ENCODE data around the gene NOL4L. TPM values are rescaled to one million over a fixed set of nuclear protein-coding genes. Genes with fewer than 3 reads are reported as not detected.

Gene NOL4L
- total RNA-seq, 4 donors from 2014 or later = 18.5 to 29.9 (median 24.8) TPM

DNA sequence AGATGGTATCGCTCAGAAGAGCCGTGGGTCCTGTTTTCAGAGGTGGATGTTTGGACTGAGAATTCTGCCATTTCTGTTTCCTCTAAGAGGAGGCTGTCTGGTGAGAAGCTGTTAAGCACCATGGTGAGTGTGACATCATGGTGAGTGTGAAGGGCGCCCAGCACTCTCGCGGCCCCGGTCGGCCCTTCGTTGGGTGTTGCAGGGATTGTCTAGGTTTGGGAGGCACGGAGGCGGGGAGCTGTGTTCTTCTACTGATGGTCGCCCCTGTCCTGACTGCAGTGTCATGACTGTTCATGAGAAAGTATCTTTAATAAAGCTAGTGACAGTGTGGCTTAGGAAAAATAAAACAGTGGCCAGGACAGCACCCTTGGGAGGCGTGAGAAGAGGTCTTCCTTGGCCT is 70.4 kb downstream of the NOL4L start:
- TF ChIP-seq, protein P1, sequence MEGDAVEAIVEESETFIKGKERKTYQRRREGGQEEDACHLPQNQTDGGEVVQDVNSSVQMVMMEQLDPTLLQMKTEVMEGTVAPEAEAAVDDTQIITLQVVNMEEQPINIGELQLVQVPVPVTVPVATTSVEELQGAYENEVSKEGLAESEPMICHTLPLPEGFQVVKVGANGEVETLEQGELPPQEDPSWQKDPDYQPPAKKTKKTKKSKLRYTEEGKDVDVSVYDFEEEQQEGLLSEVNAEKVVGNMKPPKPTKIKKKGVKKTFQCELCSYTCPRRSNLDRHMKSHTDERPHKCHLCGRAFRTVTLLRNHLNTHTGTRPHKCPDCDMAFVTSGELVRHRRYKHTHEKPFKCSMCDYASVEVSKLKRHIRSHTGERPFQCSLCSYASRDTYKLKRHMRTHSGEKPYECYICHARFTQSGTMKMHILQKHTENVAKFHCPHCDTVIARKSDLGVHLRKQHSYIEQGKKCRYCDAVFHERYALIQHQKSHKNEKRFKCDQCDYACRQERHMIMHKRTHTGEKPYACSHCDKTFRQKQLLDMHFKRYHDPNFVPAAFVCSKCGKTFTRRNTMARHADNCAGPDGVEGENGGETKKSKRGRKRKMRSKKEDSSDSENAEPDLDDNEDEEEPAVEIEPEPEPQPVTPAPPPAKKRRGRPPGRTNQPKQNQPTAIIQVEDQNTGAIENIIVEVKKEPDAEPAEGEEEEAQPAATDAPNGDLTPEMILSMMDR (IDR thresholded peaks at IDR 0.05) = no peak
- no peak for TF ChIP-seq POLR2A (IDR thresholded peaks at IDR 0.05)
- H3K27ac ChIP-seq = no peak overlapping the region
- 96% methylated on average over 12 of the region's 12 CpGs for WGBS, 2 donors
- H3K4me1 ChIP-seq = peaks cover 16 to 24% of the 10 kb centered on the region in 2 donors
- no peak for DNase-seq
- intact Hi-C loops (cut with DNase I) = no loop called here
- no peaks in the 10 kb centered on the region for H3K9me3 ChIP-seq
- no peak overlapping the region for H3K4me3 ChIP-seq (replicated peaks in 1 of 3)
- H3K27me3 ChIP-seq = no peaks in the 10 kb centered on the region
- H3K36me3 ChIP-seq = no peaks in the 10 kb centered on the region

DNA sequence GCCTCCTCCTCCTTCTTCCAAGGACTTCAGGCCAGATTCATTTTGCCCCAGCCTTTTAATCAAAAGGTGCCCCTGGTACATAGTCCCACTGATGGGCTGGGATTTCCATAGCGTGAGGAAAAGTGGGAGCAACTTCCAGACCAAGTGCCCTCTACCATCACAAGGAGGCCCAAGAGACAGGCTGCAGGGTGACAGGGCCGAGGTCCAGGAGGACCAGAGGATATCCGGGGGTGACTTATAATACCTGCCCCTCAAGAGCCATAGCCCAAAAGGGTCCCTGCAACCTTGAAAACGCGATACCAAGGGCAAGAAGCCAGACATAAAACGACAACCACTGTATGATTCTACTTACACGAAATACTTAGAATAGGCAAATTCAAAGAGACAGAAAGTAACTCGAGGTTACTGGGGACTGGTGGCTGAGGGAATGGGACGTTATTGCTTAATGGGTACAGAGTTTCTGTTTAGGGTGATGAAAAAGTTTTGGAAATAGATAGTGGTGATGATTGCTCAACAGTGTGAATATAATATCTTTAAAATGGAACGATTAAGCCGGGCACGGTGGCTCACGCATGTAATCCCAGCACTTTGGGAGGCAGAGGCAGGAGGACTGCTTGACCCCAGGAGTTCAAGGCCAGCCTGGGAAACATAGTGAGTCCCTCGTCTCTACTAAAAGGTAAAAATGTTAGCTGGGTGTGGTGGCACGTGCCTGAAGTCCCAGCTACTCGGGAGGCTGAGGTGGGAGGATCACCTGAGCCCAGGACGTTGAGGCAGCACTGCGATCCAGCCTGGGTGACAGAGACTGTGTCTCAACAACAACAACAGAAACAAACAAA is 71.9 kb downstream of the NOL4L start:
- TF ChIP-seq, protein P1 (IDR thresholded peaks at IDR 0.05) = no peak
- no peak for TF ChIP-seq POLR2A (IDR thresholded peaks at IDR 0.05)
- Histone ChIP-seq H3K4me3 (replicated peaks in 1 of 3) (no peak overlapping the region), H3K27me3 (no peaks in the 10 kb centered on the region), H3K36me3 (no peaks in the 10 kb centered on the region), H3K4me1 (peaks cover 16 to 24% of the 10 kb centered on the region in 2 donors), H3K27ac (no peak overlapping the region), H3K9me3 (no peaks in the 10 kb centered on the region)
- no peak for DNase-seq
- intact Hi-C loops (cut with DNase I) = no loop called here
- WGBS, 2 donors = 87 to 88% methylated on average over 18 of the region's 18 CpGs

DNA sequence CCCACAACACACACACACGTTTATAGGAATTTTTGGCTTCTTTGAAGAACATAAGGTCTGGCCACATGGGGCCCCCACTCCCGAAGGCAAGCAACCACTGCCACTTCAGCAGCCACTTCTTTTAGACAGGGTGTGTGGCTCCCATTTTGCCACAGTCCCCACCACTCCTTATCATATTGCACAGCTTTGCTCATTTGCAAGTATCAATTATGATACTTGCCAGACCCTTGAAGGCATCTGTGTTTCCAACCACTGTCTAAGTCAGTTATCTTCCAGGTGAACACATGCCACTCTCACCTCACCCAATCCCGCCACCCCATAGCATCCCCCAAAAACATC is 73.1 kb downstream of the NOL4L start:
- Histone ChIP-seq H3K9me3 (no peaks in the 10 kb centered on the region), H3K27ac (no peak overlapping the region), H3K27me3 (no peaks in the 10 kb centered on the region), H3K4me1 (peaks cover 7 to 18% of the 10 kb centered on the region in 2 donors), H3K36me3 (no peaks in the 10 kb centered on the region), H3K4me3 (replicated peaks in 1 of 3) (no peak overlapping the region)
- intact Hi-C loops (cut with DNase I) = no loop called here
- TF ChIP-seq, protein P1 (IDR thresholded peaks at IDR 0.05) = no peak
- no peak for TF ChIP-seq POLR2A (IDR thresholded peaks at IDR 0.05)
- DNase-seq = no peak
- 86 to 88% methylated on average over 3 of the region's 3 CpGs for WGBS, 2 donors

DNA sequence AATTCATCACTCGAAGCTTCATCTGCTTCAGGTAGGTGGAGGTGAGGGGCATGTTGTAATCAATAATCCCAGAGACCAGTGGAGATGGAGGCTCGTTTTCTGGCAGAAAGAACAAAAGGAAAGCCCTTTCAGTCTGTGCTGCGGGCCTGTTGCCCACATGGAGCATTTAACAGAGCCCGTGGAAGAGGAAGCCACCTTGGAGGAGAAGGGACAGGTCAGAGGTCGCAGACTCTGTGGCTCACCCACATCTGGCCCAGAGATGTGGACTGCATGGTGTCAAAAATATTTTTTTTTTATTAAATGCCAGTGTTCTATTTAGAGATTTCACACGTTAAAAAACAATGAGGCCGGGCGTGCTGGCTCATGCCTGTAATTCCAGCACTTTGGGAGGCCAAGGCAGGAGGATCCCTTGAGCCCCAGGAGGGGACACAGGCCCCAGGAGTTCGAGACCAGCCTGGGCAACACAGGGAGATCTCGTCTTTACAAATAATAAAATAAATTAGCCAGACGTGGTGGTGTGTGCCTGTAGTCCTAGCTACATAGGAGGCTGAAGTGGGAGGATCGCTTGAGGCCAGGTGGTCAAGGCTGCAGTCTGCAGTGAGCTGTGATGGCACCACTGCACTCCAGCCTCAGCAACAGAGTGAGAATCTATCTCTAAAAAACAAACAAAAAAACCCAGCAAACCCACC is 73.6 kb downstream of the NOL4L start:
- Histone ChIP-seq H3K36me3 (no peaks in the 10 kb centered on the region), H3K4me1 (peaks cover 6 to 13% of the 10 kb centered on the region in 2 donors), H3K9me3 (no peaks in the 10 kb centered on the region), H3K4me3 (replicated peaks in 1 of 3) (no peak overlapping the region), H3K27ac (no peak overlapping the region), H3K27me3 (no peaks in the 10 kb centered on the region)
- 74 to 77% methylated on average over 12 of the region's 12 CpGs for WGBS, 2 donors
- no peak for TF ChIP-seq POLR2A (IDR thresholded peaks at IDR 0.05)
- TF ChIP-seq, protein P1 (IDR thresholded peaks at IDR 0.05) = no peak
- intact Hi-C loops (cut with DNase I) = no loop called here
- no peak for DNase-seq

Measured in thyroid gland (tissue), 4 donors.